ENCODE measurements around the gene CXCL13.

- no peak for TF ChIP-seq JUND (IDR thresholded peaks at IDR 0.05; ENCODE audit: low read length)
- TF ChIP-seq HDAC6 (IDR thresholded peaks at IDR 0.05; ENCODE audit: low read depth, low read length), result no peak
- TF ChIP-seq, protein P1, sequence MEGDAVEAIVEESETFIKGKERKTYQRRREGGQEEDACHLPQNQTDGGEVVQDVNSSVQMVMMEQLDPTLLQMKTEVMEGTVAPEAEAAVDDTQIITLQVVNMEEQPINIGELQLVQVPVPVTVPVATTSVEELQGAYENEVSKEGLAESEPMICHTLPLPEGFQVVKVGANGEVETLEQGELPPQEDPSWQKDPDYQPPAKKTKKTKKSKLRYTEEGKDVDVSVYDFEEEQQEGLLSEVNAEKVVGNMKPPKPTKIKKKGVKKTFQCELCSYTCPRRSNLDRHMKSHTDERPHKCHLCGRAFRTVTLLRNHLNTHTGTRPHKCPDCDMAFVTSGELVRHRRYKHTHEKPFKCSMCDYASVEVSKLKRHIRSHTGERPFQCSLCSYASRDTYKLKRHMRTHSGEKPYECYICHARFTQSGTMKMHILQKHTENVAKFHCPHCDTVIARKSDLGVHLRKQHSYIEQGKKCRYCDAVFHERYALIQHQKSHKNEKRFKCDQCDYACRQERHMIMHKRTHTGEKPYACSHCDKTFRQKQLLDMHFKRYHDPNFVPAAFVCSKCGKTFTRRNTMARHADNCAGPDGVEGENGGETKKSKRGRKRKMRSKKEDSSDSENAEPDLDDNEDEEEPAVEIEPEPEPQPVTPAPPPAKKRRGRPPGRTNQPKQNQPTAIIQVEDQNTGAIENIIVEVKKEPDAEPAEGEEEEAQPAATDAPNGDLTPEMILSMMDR (IDR thresholded peaks at IDR 0.05; ENCODE audit: control extremely low read depth in 1 of 3, insufficient read depth in 1 of 3, low read depth in 1 of 3, low read length in 3 of 3), result no peak
- no peak for TF ChIP-seq EP300 (IDR thresholded peaks at IDR 0.05; ENCODE audit: borderline replicate concordance in 1 of 2, low read depth in 2 of 2, low read length in 2 of 2)
- no peak for TF ChIP-seq POLR2A (IDR thresholded peaks at IDR 0.05; ENCODE audit: control extremely low read depth in 1 of 2, low read depth in 2 of 2, low read length in 2 of 2)
- no peak for TF ChIP-seq MAFK (IDR thresholded peaks at IDR 0.05; ENCODE audit: low read depth, low read length)
- no peak for TF ChIP-seq NRF1 (IDR thresholded peaks at IDR 0.05; ENCODE audit: low read depth, low read length)
- TF ChIP-seq, protein P2, sequence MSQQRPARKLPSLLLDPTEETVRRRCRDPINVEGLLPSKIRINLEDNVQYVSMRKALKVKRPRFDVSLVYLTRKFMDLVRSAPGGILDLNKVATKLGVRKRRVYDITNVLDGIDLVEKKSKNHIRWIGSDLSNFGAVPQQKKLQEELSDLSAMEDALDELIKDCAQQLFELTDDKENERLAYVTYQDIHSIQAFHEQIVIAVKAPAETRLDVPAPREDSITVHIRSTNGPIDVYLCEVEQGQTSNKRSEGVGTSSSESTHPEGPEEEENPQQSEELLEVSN (IDR thresholded peaks at IDR 0.05), result no peak
- no peak for TF ChIP-seq POLR2AphosphoS5 (IDR thresholded peaks at IDR 0.05; ENCODE audit: low read depth, low read length)
- no peak for TF ChIP-seq BRCA1 (IDR thresholded peaks at IDR 0.05; ENCODE audit: low read depth, low read length)
- no peak for TF ChIP-seq EZH2 (IDR thresholded peaks at IDR 0.05; ENCODE audit: low read depth, low read length, severe bottlenecking)
These were observed 45.2 kb downstream of the CXCL13 start for GRCh38 chr4:77650787-77651186.

Measured in H1 (cell line).